HS-27A (cell line): ENCODE data around the gene MTREX.

Experiments
- DNase-seq: peaks from one replicate; pipeline ENCODE4 v3.0.0-alpha.2; 2012; ENCODE audit warnings: low read depth, missing footprints

MTREX gene

DNA sequence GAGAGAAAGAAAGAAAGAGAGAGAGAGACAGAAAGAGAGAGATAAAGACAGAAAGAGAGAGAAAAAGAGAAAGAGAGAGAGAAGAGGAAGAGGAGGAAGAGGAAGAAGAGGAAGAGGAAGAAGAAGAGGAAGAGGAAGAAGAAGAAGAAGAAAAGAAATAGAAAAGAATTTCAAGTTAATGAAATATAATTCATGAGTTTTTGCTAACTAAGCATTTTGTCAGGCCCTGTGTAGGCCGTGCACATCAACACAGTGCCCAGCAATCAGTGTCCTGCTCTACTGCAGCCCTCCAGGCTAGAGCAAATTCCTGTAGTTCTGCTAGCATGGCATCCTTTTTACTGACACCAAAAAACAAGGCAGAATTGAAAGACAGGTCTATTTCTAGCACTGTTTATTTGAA is 164.9 kb downstream of the MTREX start:
- DNase-seq, result no peak
